C4-2B (cell line): Measurements from ENCODE around the gene IL36A.

Experiments used
- ZFX ChIP-seq: fragments of 450-650 bp; IDR thresholded peaks from 2 replicates; pipeline ENCODE4 v1.6.1; 2017
- TF ChIP-seq, protein P1 (sequence below): fragments of 450-650 bp; conservative IDR thresholded peaks from 2 replicates; pipeline ENCODE4 v1.5.1; 2017; ENCODE audit warnings: mild to moderate bottlenecking

DNA sequence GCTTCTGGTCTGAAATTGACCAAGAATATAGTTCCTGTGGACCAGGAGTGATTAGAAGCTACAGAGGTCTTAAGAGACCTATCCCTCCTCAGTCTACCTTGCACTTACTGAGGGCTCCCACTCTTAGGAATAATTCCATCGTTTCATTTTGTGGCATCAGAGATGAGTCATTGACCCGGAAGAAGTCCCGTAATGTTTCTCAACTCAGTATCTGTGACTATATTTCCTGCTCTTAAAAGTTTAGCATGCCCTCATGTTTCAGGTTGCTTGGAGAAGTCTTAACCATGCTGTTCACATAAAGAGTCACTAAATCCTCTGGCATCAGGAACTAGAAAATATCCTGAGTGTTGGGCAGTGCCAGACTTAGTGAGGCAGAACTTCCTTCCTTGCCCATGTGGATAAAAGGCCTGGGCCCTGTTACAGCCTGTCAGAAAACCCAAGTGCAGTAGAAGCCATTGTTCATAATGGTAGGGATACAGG, at the start of gene IL36A:
- TF ChIP-seq, protein P1, sequence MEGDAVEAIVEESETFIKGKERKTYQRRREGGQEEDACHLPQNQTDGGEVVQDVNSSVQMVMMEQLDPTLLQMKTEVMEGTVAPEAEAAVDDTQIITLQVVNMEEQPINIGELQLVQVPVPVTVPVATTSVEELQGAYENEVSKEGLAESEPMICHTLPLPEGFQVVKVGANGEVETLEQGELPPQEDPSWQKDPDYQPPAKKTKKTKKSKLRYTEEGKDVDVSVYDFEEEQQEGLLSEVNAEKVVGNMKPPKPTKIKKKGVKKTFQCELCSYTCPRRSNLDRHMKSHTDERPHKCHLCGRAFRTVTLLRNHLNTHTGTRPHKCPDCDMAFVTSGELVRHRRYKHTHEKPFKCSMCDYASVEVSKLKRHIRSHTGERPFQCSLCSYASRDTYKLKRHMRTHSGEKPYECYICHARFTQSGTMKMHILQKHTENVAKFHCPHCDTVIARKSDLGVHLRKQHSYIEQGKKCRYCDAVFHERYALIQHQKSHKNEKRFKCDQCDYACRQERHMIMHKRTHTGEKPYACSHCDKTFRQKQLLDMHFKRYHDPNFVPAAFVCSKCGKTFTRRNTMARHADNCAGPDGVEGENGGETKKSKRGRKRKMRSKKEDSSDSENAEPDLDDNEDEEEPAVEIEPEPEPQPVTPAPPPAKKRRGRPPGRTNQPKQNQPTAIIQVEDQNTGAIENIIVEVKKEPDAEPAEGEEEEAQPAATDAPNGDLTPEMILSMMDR = no peak
- TF ChIP-seq ZFX = no peak
